Stimulated activated CD4-positive, alpha-beta T cell treated with anti-CD3 and anti-CD28 coated beads, Interleukin-1b, Interleukin-23, amount 100 ng/mL, for 48 hours (primary cell): Measurements from ENCODE around the gene BCL2L14.
"Not testable (repeated sequence)": the region's sequence is repeated elsewhere in the genome, so short reads cannot be mapped to it uniquely, and the experiment has no call there.

ENCODE experiments used
- DNase-seq: peaks from one replicate; pipeline ENCODE4 v3.0.0-alpha.2; 2020

Gene BCL2L14

DNA sequence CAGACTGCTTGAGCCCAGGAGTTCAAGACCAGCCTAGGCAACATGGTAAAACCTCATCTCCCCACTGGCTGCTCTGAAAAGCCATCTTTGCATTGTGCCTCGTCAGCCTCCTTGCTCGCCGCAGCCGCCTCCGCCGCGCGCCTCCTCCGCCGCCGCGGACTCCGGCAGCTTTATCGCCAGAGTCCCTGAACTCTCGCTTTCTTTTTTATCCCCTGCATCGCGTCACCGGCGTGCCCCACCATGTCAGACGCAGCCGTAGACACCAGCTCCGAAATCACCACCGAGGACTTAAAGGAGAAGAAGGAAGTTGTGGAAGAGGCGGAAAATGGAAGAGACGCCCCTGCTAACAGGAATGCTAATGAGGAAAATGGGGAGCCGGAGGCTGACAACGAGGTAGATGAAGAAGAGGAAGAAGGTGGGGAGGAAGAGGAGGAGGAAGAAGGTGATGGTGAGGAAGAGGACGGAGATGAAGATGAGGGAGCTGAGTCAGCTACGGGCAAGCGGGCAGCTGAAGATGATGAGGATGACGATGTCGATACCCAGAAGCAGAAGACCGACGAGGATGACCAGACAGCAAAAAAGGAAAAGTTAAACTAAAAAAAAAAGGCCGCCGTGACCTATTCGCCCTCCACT lies 40.3 kb downstream of the BCL2L14 start:
- peak; percentile 34 for DNase-seq

DNA sequence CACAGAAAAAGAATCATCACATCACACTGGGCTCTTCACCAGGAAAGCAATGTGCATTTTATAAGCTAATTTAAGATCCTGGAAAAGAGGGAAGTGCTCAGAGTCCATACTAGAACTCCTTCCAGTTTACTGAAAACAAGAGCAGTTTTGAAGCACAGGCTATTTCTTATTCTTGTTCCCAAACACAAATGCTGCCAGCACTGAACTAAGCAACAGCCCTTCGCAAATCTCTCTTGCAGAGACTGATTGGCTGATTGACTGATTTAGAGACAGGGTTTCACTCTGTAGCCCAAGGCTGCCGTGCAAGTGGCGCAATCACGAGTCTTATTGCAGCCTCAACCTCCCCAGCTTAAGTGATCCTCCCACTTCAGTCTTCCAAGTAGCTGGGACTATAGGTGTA lies 44.8 kb downstream of the BCL2L14 start:
- DNase-seq = no peak

- DNase-seq = no peak
These were observed 45.9 kb downstream of the BCL2L14 start for GRCh38 chr12:12116677-12117076.

DNA sequence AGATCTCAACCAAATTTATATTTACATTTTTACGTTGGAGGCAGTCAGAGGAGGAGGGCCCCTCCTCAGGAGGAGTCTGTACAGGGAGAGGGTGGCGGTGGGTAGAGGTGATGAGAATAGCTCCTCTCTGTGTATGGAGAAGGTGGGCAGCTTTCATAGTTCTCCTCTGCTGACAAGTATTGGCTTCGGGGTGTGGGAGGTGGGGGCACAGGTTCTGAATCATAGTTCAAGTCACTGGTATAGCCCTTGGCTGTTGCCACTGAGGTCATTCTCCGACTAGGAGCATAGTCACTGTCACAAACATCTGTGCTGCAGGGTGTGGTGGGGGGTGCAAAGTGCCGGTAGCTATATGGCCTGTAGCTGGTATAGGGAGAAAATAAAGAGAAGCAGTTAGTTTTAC lies 50.3 kb downstream of the BCL2L14 start:
- no peak for DNase-seq

- no peak for DNase-seq
These were observed 52.4 kb downstream of the BCL2L14 start for GRCh38 chr12:12123036-12123604.

DNA sequence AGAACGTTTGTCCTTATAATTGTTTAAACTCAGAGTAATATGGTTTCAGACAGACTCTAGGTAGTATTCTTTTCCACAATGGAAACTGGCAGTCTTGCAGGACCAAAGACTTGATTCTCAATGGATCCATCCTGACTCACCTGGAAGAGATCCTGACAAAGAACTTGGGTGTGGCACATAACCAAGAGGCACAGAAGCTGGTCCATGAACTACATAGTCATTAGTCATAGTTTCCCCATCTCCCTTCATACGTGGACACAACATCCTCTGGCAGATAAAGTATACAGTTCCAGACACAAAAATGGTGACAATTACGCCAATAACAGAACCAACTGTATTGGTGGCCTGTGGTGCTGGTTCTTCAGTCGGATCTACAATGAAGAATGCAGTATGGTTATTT lies 55.8 kb downstream of the BCL2L14 start:
- DNase-seq = no peak

DNA sequence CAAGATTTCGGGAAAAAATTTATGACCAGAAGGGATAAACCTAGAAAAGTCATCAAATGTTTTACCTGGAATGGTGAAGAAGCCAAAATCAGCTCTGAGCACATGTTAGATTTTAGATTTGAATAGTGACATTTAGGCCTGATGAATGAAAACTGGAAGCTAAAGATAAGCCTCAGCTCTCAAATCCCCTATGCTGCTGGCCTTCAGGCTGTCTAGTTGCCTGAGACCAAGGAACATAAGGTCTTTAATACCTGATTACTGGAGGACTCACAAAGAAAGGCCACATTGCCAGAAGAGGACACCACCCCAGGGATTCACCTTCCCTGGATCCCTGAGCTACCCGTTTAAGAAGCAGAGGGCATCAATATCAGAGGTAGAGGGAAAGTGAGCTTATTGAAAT lies 56.6 kb downstream of the BCL2L14 start:
- DNase-seq = no peak

DNA sequence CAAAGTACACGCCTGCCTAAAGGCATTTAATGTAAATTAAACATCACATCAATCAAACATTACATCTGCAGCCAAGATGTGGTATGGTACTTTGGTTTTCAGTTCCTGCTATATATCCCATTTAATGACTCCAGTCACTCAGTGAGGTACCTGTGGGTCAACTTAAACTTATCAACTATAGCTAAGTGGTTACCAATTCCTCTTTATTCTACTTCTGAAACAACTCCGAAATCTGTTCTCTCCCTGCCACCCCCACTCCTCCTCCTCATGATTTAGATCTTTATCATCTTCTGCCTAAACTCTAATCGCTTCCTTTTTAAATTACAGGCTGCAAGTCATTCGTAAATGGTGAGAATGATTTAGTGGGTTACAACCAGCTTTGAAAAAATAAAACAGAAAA lies 57.9 kb downstream of the BCL2L14 start:
- no peak for DNase-seq

DNA sequence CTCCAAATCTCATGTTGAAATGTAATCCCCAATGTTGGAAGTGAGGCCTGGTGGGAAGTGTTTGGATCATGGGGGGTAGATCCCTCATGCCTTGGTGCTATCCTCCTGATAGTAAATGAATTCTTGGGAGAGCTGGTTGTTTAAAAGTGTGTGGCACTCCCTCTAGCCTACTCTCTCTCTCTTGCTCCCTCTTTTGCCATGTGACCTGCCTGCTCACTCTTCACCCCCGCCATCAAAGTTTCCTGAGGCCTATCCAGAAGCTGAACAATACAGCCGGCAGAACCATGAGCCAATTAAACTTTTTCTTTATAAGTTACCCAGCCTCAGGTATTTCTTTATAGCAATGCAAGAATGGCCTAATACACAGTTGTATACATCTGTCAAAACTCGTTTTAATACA lies 62.5 kb downstream of the BCL2L14 start:
- no peak for DNase-seq

GRCh38 chr12:12133785-12134184 lies 63.0 kb downstream of the BCL2L14 start:
- no peak for DNase-seq

DNA sequence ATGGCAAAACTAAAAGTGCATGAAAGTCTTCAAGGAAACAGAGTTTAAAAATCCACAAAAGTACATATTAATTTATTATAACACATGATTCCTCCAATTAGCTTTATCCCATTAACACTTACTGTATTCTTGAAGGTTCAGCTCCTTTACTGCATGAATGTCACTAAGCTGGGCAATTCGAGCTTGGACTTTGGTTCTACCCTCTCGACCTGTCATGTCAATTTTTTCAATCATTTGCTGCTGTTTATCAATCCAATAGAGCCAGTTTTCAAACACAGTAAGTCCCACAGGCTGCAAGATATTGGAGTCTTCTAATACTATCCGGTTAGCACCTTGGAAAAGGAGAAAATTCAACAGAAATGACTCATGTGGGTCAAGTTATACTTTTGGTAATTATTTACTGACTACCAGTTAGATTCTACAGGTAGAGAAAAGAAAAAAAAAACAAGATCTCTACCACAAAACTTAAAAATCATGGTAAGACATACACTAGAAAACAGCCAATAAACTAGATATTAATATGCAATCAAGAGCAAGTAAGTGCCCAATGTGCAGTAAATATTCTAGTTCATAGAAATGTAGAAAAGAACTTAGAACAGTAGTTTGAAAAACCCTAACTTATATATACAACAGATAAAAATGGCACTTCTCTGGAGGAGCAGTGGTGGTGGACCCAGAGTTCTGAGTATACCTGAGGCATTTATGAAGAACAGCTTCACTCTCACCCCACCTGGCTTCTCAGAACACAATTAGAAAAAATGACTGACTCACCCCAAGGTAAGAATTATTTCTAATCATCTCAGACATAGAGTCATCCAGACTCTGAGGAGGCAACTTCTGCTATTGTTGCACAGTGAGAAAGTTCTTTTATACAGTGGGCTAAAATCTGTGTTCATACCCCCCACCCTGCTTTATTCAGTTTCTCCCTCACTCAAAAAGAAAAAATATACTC lies 67.7 kb downstream of the BCL2L14 start:
- DNase-seq = no peak

DNA sequence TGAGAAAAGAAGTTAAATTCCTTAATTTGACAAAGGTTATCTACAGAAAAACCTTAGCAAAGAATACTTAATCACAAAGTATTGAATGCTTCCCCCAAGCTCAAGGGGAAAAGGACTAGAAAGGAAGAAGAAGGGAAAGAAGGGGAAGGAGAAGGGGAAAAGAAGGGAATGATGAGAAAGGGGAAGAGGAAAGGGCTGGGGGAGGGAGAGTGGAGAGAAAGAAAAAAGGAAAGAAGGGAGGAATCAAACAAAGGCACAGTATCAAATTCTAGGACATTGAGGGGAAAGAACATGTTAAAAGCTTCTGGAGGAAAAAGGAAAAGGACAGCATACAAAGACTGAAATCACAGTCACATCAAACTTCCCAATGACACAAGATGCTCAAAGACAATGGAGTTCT lies 70.3 kb downstream of the BCL2L14 start:
- no peak for DNase-seq

GRCh38 chr12:12144531-12144930 lies 73.8 kb downstream of the BCL2L14 start:
- DNase-seq = not testable (repeated sequence)

DNA sequence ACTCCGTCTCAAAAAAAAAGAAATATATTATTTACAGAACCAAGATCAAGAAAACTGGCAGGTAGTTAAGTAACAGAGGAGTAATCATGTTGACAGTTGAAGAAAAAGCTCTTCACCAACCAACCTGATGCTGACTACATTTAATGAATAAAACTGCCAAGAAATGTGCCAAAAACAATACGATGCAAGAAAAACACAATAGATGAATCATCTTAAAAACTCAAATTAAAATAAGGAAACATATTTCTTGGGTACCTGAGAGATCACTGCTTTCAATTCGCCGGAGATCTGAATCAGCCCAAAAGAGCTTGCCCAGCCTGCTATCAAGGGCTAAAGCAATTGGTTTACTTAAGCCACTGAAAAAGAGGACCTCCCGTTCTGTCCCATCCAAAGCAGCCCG lies 76.4 kb downstream of the BCL2L14 start:
- DNase-seq = no peak
